Measurements from ENCODE around the gene PTOV1. TPM values are rescaled to one million over a fixed set of nuclear protein-coding genes. Genes with fewer than 3 reads are reported as not detected.

PTOV1 gene
- total and polyA plus RNA-seq, 7 donors = 52.2 to 105 (median 63.8) TPM

DNA sequence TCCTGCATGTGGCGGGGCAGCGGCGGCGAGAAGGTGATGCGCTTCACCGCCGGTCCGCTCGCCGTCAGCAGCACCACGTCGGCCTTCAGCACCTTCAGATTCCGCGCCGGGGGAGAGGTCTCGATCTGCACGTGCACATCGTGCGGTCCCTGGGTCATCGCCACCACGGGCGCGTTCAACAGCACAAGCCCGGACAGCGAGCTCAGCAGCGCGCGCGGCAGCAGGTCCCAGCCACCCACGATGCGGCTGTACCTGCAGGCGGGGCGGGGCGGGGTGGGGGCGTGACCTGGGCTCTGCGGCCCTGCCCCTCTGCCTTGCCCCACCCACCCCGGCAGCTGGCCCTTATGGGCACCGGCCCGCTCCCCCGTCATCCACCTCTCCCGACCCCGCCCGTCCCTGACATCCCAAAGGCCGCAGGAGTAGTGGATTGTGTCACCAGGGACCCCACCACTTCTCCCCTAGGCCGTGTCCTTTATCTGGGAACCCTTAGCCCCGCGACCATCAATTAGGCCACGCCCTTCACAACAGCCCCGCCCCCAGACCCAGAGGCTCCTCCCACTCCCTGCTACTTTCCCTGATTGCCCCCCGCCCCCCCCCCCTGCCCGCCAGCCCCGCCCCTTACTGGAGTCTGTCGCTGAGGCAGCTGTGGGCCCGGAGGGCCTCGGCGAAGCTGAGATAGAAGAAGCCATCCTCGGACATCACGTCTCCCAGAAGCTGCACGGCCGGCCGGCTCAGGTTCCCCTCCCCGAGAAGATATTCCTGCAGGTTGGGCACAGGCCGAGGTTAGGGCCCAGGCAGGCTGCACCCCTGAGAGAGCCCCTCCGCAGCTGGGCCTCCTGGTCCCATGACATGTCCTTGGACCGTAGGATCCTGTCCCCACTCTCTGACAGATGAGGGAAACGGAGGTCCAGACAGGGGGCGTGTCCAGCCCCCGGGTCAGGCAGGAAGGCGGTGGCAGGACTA lies 39.7 kb downstream of the PTOV1 start:
- WGBS, 2 donors = 9 to 16% methylated on average over 69 of the region's 69 CpGs
- Histone ChIP-seq H3K9me3 (no peaks in the 10 kb centered on the region), H3K4me3 (peak overlapping the region in 2 of 4 donors; percentile 23 to 28), H3K27ac (no peak overlapping the region), H3K27me3 (peaks cover 6 to 39% (median 32%) of the 10 kb centered on the region in 3 donors), H3K36me3 (peaks cover 0 to 35% (median 11%) of the 10 kb centered on the region in 4 donors), H3K4me1 (peaks cover 0 to 15% (median 13%) of the 10 kb centered on the region in 4 donors)
- no peak for DNase-seq
- TF ChIP-seq EP300 (IDR thresholded peaks at IDR 0.05) (no peak), POLR2AphosphoS5 (IDR thresholded peaks at IDR 0.05) (no peak), POLR2A (IDR thresholded peaks at IDR 0.05) (no peak)
- TF ChIP-seq, protein P1, sequence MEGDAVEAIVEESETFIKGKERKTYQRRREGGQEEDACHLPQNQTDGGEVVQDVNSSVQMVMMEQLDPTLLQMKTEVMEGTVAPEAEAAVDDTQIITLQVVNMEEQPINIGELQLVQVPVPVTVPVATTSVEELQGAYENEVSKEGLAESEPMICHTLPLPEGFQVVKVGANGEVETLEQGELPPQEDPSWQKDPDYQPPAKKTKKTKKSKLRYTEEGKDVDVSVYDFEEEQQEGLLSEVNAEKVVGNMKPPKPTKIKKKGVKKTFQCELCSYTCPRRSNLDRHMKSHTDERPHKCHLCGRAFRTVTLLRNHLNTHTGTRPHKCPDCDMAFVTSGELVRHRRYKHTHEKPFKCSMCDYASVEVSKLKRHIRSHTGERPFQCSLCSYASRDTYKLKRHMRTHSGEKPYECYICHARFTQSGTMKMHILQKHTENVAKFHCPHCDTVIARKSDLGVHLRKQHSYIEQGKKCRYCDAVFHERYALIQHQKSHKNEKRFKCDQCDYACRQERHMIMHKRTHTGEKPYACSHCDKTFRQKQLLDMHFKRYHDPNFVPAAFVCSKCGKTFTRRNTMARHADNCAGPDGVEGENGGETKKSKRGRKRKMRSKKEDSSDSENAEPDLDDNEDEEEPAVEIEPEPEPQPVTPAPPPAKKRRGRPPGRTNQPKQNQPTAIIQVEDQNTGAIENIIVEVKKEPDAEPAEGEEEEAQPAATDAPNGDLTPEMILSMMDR (IDR thresholded peaks at IDR 0.05) = no peak
- intact Hi-C loops (cut with DNase I) = no loop called here

DNA sequence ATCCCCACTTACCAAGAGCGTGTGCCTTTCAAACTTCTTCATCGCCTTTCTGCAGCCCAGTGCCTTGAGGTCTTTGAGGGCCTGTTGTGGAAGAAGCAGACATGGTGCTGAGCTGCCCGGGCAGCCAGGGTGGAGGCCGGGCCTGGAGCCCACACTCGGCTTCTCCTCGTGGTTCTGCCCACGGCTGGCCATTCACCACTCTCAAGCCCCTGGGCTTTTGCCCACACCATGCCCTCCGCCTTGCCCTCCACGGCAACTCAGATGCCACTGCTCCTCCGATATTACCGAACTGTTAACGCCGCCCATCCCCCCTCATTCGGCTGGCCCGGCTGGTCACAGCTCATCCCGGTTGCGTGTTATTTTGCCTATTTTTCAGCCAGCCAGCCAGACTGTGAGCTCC lies 40.4 kb downstream of the PTOV1 start:
- DNase-seq = no peak
- TF ChIP-seq, protein P1 (IDR thresholded peaks at IDR 0.05) = no peak
- no peak for TF ChIP-seq EP300 (IDR thresholded peaks at IDR 0.05)
- no peak for TF ChIP-seq POLR2AphosphoS5 (IDR thresholded peaks at IDR 0.05)
- TF ChIP-seq POLR2A (IDR thresholded peaks at IDR 0.05) = no peak
- Histone ChIP-seq H3K4me1 (peaks cover 0 to 15% (median 13%) of the 10 kb centered on the region in 4 donors), H3K27me3 (peaks cover 6 to 39% (median 32%) of the 10 kb centered on the region in 3 donors), H3K36me3 (peaks cover 0 to 28% (median 11%) of the 10 kb centered on the region in 4 donors), H3K27ac (no peak overlapping the region), H3K4me3 (no peak overlapping the region), H3K9me3 (no peaks in the 10 kb centered on the region)
- intact Hi-C loops (cut with DNase I) = no loop called here
- 83 to 88% methylated on average over 17 of the region's 17 CpGs for WGBS, 2 donors

DNA sequence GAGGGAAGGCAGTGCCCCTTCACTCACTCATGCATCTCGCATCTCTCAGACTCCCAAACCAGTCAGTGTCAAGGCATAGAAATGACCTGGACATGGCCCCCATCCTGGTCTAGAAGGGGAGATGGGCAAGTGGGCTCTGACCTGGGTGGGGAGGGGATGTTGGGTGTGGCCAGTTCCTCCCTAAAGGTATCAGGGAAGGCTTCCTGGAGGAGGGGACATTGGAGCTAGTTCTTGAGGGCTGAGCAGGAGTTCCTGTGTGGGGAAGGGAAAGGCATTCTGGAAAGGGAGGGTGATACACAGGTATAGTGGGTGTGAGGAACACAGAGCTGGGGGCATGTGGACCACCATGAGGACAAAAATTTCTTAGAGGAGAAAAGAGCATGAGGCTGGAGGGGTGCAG lies 41.8 kb downstream of the PTOV1 start:
- peaks cover 0 to 15% (median 6%) of the 10 kb centered on the region in 4 donors for H3K36me3 ChIP-seq
- intact Hi-C loops (cut with DNase I) = no loop called here
- WGBS, 2 donors = 84 to 92% methylated on average over 1 of the region's 1 CpG
- TF ChIP-seq POLR2A (IDR thresholded peaks at IDR 0.05) (no peak), POLR2AphosphoS5 (IDR thresholded peaks at IDR 0.05) (no peak), EP300 (IDR thresholded peaks at IDR 0.05) (no peak)
- TF ChIP-seq, protein P1 (IDR thresholded peaks at IDR 0.05) = no peak
- no peaks in the 10 kb centered on the region for H3K9me3 ChIP-seq
- H3K4me1 ChIP-seq = peaks cover 0 to 27% (median 21%) of the 10 kb centered on the region in 4 donors
- H3K27me3 ChIP-seq = peaks cover 6 to 39% (median 32%) of the 10 kb centered on the region in 3 donors
- DNase-seq = no peak
- H3K27ac ChIP-seq = no peak overlapping the region
- no peak overlapping the region for H3K4me3 ChIP-seq

DNA sequence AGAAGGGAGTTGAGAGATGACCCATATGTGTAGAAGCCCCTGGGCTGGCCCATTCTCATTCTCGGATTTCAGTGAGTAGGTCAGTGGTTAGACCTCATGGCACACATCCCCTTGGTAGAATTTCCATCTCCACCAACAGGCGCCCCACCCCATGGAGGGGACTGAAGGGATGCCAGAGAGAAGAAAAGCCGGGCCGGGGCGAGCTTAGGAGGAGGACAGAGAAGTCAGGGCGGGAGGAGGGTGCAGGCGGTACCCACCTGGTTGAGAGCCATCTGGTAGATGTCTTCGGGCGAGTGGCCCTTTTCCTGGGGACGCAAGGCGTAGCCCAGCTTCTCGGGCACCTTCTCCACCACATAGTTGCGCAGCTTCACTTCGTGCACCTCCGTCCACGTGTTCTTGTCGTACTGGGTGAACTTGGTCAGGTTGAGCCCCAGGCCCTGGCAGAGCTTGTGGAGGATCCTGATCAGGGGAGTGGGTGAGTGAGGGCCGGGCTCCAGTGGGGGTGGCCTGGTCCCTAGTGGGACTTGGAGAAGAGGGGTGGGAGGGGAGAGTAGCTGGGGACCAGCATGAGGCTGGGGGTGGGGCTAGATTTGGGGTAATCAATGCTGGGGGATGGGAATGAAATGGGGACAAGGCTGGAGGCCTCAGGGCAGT lies 43.2 kb downstream of the PTOV1 start:
- 91 to 92% methylated on average over 18 of the region's 18 CpGs for WGBS, 2 donors
- H3K27me3 ChIP-seq = peaks cover 6 to 35% (median 32%) of the 10 kb centered on the region in 3 donors

More for the DNA sequence above, 43.2 kb downstream of the PTOV1 start:
- no peak overlapping the region for H3K4me3 ChIP-seq
- peaks cover 0 to 32% (median 25%) of the 10 kb centered on the region in 4 donors for H3K4me1 ChIP-seq
- peaks cover 0 to 2% (median 0%) of the 10 kb centered on the region in 4 donors for H3K36me3 ChIP-seq
- TF ChIP-seq EP300 (IDR thresholded peaks at IDR 0.05) (no peak), POLR2AphosphoS5 (IDR thresholded peaks at IDR 0.05) (no peak), POLR2A (IDR thresholded peaks at IDR 0.05) (no peak)
- TF ChIP-seq, protein P1 (IDR thresholded peaks at IDR 0.05) = no peak
- H3K9me3 ChIP-seq = no peaks in the 10 kb centered on the region
- no peak overlapping the region for H3K27ac ChIP-seq
- intact Hi-C loops (cut with DNase I) = no loop called here
- no peak for DNase-seq
